C4-2B (cell line): ENCODE measurements around the gene ZNF541.

Source experiments
- H3K27ac ChIP-seq: fragments of 450-650 bp; 2 replicates; pipeline ENCODE4 v1.5.1; 2017
- CTCF ChIP-seq: fragments of 450-650 bp; conservative IDR thresholded peaks from 2 replicates; pipeline ENCODE4 v1.5.1; 2017; ENCODE audit warnings: mild to moderate bottlenecking
- ZFX ChIP-seq: fragments of 450-650 bp; IDR thresholded peaks from 2 replicates; pipeline ENCODE4 v1.6.1; 2017

Gene ZNF541

GRCh38 chr19:47572635-47573034 is 313 bp downstream of the ZNF541 start:
- H3K27ac ChIP-seq, result no peak overlapping the region
- TF ChIP-seq ZFX (no peak), CTCF (no peak)

GRCh38 chr19:47569331-47569730 is 3.6 kb downstream of the ZNF541 start:
- no peak overlapping the region for H3K27ac ChIP-seq
- no peak for TF ChIP-seq CTCF
- no peak for TF ChIP-seq ZFX

- TF ChIP-seq ZFX (no peak), CTCF (no peak)
These were observed 8.9 kb downstream of the ZNF541 start for GRCh38 chr19:47564081-47564480.

GRCh38 chr19:47561440-47562057 is 11.4 kb downstream of the ZNF541 start:
- TF ChIP-seq CTCF (no peak), ZFX (no peak)
- no peak overlapping the region for H3K27ac ChIP-seq

More at GRCh38 chr19:47564081-47564480, 8.9 kb downstream of the ZNF541 start:
- H3K27ac ChIP-seq, result no peak overlapping the region

GRCh38 chr19:47560999-47561398 is 11.9 kb downstream of the ZNF541 start:
- TF ChIP-seq ZFX, result no peak
- no peak for TF ChIP-seq CTCF
- H3K27ac ChIP-seq, result no peak overlapping the region

GRCh38 chr19:47550129-47550528 is 22.8 kb downstream of the ZNF541 start:
- TF ChIP-seq ZFX (no peak), CTCF (no peak)
- no peak overlapping the region for H3K27ac ChIP-seq

- no peak for TF ChIP-seq CTCF
- no peak for TF ChIP-seq ZFX
These were observed 23.6 kb downstream of the ZNF541 start for GRCh38 chr19:47549261-47549862.

More at GRCh38 chr19:47549261-47549862, 23.6 kb downstream of the ZNF541 start:
- no peak overlapping the region for H3K27ac ChIP-seq
